Measurements from ENCODE around the gene ARTN.

GRCh38 chr1:43934101-43934985 lies 742 bp downstream of the ARTN start:
- TF ChIP-seq POLR2B (IDR thresholded peaks at IDR 0.05; ENCODE audit: low read depth, partially characterized antibody) (no peak), GABPB1 (CRISPR knock-in tag; IDR thresholded peaks at IDR 0.05) (peak; percentile 84)

Measured in K562 (cell line).